Ovary (tissue), 3 donors: ENCODE results near the gene FBXL13.

Experiments
- CTCF ChIP-seq, 3 donors: fragments of 450-650 bp in 2 of 3; fragments of 200-600 bp in 1 of 3; IDR thresholded peaks; one replicate each; pipeline versions ENCODE4 v1.5.1 to v1.8.0; 2016 to 2022; ENCODE audit warnings: antibody characterized with exemption in 3 of 3, mild to moderate bottlenecking in 1 of 3
- EP300 ChIP-seq: sonication (generic); formaldehyde crosslinking; IDR thresholded peaks from one replicate; pipeline ENCODE4 v1.6.1; 2017; ENCODE audit warnings: antibody characterized with exemption
- POLR2A ChIP-seq: fragments of 450-650 bp; IDR thresholded peaks from one replicate; pipeline ENCODE4 v1.6.1; 2017; ENCODE audit warnings: antibody characterized with exemption, mild to moderate bottlenecking, moderate library complexity
- donor health status: DM: no; HTN: no; CAD: no.

GRCh38 chr7:103074519-103075336 is at the start of gene FBXL13, which contains the start of gene ARMC10:
- TF ChIP-seq EP300 (peak; percentile 51), CTCF (IDR thresholded peaks at IDR 0.05) (peak; percentile 19 to 67 (median 56)), POLR2A (peak; percentile 41)
